ENCODE measurements around the gene GGACT.

GGACT gene

DNA sequence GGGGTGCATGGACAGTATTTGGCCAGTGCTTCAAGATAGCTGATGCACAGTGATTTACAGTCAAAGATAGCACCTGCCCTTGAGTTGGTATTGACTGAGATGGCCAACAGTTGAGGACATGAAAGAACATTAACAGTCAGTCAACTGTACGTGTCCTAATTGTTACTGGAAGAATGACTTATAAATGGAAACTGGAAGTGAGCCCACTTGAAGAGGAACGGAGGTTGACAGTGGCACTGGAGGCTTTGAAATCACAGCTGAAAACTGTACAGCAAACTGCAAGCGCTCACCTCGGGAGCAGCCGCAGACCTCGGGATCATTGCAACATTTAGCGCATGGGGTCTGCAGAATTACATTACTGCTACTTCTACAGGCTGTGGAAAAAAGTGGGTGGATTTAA, 77.1 kb downstream of the GGACT start:
- DNase-seq = peak; percentile 48 to 80 (median 76)

DNA sequence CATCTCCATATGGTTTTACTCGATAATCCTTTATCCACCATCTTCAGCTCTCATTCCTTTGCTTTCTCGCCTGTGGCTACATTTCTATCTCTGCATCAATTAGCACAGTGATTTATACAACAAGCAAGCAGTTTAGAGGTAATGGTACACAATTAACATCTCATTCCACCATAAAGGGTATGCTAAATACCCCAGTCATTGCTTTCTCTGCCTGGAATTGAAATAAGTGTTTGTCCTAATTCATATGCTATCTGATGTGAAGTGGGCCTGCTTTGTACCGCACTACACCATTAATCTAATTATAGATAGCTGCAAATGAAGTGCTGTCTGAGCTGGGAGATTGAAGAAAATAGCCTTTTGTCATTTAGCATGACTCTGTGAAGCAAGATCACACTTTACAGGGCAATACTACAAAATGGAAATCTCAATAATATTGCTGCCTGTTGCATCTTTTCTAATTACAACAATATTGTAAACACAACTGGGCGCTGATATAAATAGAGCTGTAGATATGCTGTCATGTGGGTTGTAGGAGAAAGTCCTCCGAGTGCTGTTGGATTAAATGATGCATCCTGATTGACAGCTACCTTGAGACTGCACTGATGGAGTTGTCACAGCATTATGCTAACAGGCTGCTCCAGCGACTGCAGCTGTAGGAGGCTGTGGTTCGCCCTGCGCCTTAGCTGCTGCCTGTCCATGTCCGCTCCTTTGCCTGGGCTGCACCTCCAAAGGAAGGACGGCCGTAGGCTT, 78.2 kb downstream of the GGACT start:
- no peak for DNase-seq

DNA sequence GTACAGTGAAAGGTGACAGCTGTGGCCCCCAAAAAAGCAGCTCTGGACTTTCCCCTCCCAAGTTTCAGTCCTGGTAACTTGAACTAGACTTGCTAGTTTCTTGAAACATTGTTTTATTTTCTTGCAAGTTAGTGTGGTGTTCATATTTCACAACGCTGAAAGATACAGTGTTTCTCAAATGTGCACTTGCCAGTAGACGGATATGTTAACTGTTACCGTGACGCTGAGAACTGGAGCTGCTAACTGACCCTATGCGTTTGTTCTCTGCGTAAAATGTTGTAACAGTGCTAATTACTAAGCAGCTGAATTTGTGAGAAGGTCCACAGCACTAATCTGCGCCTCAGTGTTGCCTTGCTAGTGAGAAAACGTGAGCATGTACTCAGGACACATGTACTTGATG, 79.6 kb downstream of the GGACT start:
- no peak for DNase-seq

DNA sequence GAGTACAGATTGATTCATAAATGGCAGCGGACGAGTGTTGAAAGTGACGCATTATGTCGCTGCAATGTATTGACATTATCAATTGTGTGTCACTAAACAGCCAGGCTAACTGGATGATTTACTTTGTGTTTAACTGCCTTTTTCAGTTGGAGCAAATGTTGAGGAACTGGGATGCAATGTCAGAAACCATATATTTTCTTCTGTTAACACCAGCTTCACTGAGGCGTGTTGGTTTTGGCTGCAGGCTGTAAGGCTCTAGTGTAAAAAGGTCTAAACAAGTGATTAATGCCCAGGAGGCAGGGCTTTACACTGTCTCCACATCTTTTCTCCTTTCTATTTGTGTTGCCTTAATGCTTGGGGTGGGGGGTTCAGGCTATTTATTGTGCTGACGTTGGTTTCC, 80.1 kb downstream of the GGACT start:
- DNase-seq = no peak

DNA sequence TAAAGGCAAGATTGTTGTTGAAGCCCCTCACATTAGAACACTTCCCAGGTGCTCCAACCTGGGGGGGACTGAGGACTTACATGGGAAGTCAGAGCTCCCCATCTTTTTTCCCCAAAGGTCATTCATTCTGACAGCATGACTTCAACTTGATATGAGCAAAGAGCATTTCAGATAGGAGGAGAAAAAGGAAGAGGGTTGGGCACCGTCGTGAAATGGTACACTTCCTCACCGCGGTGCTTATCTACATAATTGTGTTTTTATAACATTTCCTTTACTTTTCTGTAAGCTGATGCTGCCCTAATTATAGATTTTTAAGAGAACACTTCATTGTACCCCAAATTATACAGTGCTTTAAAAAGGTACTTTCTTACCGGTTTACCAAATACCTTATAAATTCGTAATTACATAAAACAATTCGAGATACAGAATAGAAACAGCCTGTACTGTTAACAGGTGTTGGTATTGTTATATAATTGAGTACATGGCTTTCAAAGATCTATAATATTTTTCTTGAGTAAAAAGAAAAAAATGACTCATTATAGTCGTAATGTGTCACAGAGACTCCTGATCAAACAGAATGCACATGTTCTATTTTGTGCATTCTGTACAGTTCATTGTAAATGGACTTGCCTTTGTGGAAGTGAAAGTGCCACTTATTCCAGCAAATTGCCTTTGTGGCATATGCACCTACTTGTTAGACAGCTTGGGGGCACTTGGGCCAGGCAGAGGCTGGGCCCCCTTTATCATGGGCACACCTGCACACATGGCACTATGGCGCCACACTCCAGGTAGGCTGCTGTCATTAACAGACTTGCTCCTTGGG, 81.8 kb downstream of the GGACT start:
- DNase-seq = peak in 3 of 4 experiments; percentile 38 to 64 (median 61)

DNA sequence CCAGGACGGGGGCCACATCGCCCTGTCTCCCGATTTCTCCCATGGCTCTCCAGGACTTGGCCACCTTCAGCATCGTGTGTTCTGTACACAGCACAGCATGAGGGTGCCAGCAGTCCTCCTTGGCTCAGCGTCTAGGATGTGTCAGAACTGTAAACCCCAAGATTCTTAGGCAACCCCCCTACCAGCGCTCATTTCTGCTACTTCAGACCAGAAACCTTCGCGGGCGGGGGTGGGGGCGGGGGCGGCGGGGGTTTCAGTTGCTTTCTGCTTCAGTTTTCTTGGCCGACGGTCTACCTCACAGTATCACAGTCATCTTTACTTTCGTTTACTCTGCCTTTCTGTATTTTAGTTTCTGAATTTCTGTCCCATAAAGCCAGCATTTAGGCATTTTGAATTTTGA, 82.4 kb downstream of the GGACT start:
- DNase-seq = no peak

DNA sequence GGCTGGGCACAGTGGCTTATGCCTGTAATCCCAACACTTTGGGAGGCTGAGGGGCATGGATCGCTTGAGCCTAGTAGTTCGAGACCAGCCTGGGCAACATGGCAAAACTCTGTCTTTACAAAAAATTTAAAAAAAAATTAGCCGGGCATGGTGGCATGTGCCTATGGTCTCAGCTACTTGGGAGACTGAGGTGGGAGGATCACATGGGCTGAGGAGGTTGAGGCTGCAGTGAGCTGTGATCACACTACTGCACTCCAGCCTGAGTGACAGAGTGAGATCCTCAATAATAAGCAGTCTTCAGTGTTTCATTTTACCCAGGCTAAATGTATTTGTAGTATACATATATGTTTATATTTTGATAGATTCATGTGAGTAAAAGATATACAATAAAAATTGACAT, 85.0 kb downstream of the GGACT start:
- peak in 3 of 4 experiments; percentile 34 to 52 (median 41) for DNase-seq

DNA sequence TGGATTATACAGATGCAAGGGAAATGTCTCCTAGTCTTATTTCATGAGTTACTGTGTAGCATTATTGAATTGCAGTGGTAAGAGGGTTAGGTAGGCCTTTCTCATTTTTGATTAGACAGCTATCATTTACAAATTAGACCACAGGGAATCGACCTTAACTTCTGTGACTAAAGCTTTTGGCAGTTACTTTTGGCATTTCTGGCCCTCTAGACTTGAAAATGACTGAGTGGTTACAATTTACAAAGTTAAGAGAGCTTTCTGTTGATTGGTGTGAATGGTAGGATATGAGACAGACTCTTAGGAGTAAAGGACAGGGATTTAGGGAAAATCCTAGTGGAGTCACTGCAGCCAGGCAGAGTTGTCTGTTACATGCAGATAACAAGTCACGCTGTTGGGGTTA, 86.1 kb downstream of the GGACT start:
- DNase-seq = no peak

DNA sequence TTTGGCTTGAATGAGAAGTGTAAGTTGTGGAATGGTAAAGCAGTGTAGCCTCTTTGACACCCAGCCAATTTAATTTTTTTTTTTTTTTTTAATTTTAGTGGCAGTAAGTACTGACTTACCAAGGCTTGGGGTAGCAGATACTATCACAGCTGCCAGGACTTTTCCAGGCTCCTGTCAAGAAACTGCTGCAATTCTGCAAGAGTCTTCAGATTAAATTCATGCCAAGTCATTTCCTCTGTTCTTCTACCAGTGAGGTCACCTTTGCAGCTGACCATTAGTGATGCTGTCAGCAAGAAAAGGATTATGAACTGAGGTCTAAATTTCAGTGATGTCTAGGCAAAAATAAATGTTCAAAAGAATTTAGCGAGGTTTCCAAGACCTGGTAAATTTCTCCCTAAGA, 91.2 kb downstream of the GGACT start:
- DNase-seq = peak; percentile 55 to 81 (median 74)

DNA sequence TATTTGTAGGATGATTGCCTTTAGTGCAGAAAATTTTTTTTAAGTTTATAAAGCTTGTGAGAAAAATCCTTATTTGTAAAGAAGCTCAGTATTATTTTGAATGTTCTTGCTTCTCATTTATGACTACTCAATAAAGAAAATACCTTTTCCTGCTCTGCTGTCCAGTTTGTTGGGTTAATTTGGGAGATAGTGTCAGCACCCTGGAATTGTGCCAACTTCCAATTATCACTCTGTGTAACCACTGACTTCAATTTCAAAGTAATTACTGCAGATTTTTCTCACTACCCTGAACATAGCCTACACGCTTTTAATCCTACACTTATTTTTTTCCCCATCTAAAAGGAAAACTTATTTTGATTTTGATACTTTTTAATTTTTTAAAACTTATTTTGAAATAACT, 93.1 kb downstream of the GGACT start:
- no peak for DNase-seq

DNA sequence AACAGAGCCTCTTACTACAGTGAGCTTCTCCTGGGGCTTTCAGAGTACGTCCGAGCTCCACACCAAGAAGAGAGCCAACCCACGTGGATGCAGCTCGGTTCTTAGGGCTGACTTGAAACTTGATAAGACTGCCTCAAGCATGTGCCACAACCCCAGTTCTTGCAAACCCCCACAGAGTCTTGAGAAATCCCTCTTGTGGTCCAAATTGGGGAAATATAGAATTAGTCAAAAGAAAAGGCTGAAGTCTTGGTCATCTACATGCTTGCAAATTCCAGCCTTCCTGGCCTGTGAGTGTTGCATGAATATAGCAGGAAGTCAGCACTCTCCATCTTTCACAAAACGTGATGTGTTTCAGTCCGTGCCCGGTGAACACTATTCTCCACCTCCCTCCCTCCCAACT, 95.2 kb downstream of the GGACT start:
- DNase-seq = peak; percentile 60 to 88 (median 84)

DNA sequence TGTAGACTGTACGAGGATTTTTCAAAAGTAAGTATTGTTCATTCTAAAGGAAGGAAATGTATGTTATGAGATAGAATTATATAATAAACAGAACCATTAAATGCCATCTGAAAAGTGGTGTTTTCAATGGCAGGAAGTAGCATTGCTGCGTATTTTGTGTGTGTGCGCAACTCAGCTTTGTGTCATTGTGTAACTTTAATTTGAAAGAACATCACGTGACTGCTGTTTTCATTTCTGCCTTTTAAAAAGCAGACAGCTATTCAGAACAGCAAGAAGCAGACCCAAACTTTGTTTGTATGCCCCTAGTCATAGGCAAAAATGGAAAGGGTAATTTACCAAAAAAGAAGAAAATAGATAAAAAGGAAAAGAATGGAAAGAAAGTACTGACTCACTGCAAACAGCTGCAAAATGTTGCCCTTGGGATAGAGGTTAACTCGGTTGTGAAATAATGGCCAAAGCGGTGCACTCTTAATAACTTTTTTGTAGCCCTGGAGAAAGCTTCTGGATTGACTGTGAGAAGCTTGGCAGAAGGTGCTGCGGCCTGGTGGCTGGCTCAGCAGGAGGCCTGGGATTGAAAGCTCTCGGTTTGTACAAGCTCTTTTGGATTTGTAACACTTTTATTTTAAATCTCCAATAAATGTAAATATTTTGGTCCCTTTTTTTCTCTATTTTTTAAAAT, 97.3 kb downstream of the GGACT start:
- DNase-seq = peak; percentile 52 to 82 (median 65)

DNA sequence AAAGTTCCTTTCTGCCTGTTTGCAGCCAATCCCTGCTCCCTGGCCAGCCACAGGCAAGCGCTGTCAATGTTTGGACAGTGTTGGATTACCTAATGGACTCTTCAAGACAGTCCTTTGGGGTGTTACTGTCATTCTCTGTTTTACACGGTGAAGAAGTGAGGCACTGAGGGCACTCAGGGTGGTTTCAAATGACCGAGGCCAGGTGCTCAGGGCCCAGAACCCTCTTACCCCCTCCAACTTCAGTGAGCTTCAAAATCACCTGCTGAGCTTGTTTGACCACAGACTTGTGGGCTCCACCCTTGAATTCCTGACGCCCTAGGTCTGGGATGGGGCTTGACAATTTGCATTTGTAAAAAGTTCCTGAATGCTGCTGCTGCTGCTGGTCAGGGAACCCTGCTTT, 97.9 kb downstream of the GGACT start:
- no peak for DNase-seq

DNA sequence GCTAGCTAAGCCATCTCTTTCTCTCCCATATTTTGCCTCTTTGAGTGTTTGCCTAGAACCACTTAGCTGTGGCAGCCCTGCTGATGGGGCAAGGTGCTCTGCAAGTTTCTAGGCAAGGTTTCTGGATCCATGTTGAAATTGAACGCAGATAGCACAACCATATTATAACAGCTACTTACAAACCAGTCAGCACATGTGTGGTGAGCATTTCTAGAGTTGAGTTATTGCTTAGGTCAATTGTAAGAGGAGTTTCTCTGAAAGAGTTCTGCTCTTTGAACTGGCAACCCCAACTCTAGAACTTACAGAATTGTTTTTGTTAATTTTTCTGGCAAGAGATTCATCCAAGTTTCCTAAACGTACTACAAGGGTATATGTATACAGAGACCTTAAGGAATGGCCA, 103.3 kb downstream of the GGACT start:
- no peak for DNase-seq

DNA sequence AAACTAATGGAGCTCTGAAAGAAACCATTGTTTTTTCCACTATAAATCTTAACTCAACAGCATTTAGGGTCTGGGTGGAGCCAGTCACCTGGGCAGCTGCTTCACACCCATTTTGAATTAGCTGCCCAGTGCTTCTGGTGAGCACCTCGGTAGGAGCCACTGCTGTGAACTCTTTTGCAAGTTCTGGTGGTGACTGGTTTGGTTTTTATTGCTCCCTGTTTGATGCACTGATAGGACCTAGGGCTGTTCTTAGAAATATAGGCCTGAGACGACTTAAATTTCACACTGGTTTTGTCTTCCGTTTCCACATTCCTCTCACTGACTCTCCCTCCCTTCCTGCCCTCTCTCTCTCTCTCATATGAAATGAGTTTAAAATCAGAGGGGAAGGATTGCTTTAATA, 103.9 kb downstream of the GGACT start:
- DNase-seq = no peak

DNA sequence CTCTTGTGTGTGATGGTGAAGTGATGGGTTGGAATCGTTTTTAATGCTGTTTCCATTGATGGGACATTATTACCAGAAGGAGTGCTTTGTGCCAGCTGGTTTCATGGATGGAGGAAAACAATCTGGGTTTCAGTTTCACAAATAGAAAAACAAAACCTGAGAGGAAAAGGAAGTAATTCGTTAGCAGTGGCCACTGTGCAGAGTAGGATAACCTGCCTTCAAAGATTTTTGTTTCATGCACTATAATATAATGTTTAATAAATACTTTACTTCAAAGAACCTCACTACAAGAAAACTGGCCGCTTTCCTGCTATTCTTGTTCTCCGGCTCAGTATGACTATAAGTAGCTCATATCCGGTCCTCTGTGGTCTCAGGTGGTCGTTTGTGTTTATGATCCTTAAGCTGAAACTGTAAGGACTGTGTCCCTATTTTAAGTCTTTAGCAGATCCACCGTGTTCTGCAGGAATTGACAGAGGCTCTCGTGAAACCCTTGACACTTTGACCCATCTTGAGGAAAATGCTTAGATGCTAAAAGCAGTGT, 104.7 kb downstream of the GGACT start:
- DNase-seq = no peak

DNA sequence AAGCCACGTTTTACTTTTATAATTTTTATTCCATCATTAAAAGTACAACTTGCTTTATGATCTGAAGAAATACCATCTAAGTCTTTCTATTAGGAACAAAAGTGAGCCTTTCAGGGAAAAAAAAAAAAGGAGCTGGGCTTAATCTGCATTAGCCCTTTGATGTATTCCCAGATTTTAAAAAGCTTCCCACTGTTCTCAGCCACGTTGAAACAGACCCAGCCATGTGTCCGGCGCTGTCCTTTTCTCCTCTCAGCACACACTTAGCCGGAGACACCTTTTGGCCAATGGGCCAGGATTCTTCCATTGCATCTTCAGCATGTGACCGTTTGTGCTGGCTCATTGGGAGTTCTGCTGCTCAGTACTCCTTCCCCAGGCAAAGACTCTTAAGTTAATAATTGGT, 105.5 kb downstream of the GGACT start:
- no peak for DNase-seq

DNA sequence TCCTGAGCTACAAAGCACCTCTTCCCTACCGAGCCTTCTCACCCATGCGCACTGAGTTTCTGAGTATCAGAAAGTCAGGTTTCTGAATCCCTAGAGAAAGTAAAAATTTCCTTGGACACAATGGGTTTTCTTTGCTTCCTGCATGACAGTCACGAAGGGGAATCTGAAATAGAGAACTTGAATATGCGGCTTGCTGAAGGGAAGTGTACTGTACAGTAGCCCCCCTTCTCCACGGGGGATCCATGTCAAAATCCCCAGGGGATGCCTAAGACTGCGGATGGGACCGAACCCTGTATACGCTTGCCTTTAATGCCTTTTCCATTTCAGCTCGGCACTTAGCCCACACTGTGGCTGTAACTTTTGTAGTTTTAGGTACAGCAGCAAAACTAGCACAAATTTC, 107.9 kb downstream of the GGACT start:
- peak in 3 of 4 experiments; percentile 20 to 57 (median 39) for DNase-seq
